Upper lobe of right lung (tissue), 1 donor: ENCODE measurements around the gene INSC. TPM values are rescaled to one million over a fixed set of nuclear protein-coding genes. Genes with fewer than 3 reads are reported as not detected.
"Not testable (repeated sequence)": the region's sequence is repeated elsewhere in the genome, so short reads cannot be mapped to it uniquely, and the experiment has no call there.

Experiments
- ATAC-seq: fragments of 200-7000 bp; cut with Tn5 transposase; one replicate; pipeline ENCODE4 v1.9.1; 2020; ENCODE audit warnings: mild to moderate bottlenecking, moderate library complexity
- DNase-seq: peaks from one replicate; pipeline ENCODE4 v3.0.0-alpha.2; 2020
- H3K27ac ChIP-seq: fragments of 200-600 bp; one replicate; pipeline ENCODE4 v1.8.0; 2022
- H3K27me3 ChIP-seq: fragments of 200-600 bp; one replicate; pipeline ENCODE4 v1.8.0; 2022; ENCODE audit warnings: mild to moderate bottlenecking
- H3K36me3 ChIP-seq: fragments of 200-600 bp; one replicate; pipeline ENCODE4 v1.8.0; 2022
- H3K4me1 ChIP-seq: fragments of 200-600 bp; one replicate; pipeline ENCODE4 v1.8.0; 2022
- H3K4me3 ChIP-seq: fragments of 200-600 bp; one replicate; pipeline ENCODE4 v1.8.0; 2022; ENCODE audit warnings: mild to moderate bottlenecking
- H3K9me3 ChIP-seq: fragments of 200-600 bp; one replicate; pipeline ENCODE4 v1.8.0; 2022
- intact Hi-C: fragments of 100-400 bp; cut with DNase I; formaldehyde crosslinking; loops from one replicate; pipeline ENCODE4 v1.11.0; 2022
- long read RNA-seq: library from polyadenylated mRNA; unstranded; transcript quantifications from one replicate; pipeline ENCODE4 v2.0.0, GENCODE V29; 2021
- total RNA-seq: library from RNA; stranded (reverse); fragmentation: NEBNext Ultra II Directional; extraction: Animal tissue kit (Norgen Biotek cat#: 25700); gene quantifications from one replicate; pipeline ENCODE4 v1.2.1, GENCODE V29; 2021
- TF ChIP-seq, protein P1 (sequence below): fragments of 200-600 bp; IDR thresholded peaks from one replicate; pipeline ENCODE4 v1.8.0; 2022; ENCODE audit warnings: antibody characterized with exemption
- donor health status: DM: no; HTN: yes; CAD: no; lungs with severe emphysema.

Gene INSC, protein sequence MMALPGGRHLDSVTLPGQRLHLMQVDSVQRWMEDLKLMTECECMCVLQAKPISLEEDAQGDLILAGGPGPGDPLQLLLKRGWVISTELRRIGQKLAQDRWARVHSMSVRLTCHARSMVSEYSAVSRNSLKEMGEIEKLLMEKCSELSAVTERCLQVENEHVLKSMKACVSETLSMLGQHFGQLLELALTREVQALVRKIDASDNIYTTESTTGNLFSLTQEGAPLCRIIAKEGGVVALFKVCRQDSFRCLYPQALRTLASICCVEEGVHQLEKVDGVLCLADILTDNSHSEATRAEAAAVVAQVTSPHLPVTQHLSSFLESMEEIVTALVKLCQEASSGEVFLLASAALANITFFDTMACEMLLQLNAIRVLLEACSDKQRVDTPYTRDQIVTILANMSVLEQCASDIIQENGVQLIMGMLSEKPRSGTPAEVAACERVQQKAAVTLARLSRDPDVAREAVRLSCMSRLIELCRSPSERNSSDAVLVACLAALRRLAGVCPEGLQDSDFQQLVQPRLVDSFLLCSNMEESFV
- total RNA-seq: 0.96 TPM
- long read RNA-seq, partial matches to known transcripts: 0 of 1 reads
- long read RNA-seq, other reads (novel, unspliced or antisense): 0 of 1 reads

GRCh38 chr11:15114501-15115475 lies at the start of gene INSC:
Gene INSC (plus strand): TSS chr11:15114923. CDS start chr11:15149175, 34,252 bp downstream.
- intact Hi-C loops: no loop called here
- Histone ChIP-seq H3K4me3 (no peak within 1 kb of the TSS), H3K4me1 (no peaks in the 10 kb centered on the region), H3K27ac (no peak within 1 kb of the TSS), H3K9me3 (no peaks in the 10 kb centered on the region), H3K36me3 (no peaks in the 10 kb centered on the region), H3K27me3 (peaks cover 20% of the 10 kb centered on the region)
- DNase-seq (no peak), ATAC-seq (peak; percentile 25)
- TF ChIP-seq, protein P1, sequence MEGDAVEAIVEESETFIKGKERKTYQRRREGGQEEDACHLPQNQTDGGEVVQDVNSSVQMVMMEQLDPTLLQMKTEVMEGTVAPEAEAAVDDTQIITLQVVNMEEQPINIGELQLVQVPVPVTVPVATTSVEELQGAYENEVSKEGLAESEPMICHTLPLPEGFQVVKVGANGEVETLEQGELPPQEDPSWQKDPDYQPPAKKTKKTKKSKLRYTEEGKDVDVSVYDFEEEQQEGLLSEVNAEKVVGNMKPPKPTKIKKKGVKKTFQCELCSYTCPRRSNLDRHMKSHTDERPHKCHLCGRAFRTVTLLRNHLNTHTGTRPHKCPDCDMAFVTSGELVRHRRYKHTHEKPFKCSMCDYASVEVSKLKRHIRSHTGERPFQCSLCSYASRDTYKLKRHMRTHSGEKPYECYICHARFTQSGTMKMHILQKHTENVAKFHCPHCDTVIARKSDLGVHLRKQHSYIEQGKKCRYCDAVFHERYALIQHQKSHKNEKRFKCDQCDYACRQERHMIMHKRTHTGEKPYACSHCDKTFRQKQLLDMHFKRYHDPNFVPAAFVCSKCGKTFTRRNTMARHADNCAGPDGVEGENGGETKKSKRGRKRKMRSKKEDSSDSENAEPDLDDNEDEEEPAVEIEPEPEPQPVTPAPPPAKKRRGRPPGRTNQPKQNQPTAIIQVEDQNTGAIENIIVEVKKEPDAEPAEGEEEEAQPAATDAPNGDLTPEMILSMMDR: no peak

DNA sequence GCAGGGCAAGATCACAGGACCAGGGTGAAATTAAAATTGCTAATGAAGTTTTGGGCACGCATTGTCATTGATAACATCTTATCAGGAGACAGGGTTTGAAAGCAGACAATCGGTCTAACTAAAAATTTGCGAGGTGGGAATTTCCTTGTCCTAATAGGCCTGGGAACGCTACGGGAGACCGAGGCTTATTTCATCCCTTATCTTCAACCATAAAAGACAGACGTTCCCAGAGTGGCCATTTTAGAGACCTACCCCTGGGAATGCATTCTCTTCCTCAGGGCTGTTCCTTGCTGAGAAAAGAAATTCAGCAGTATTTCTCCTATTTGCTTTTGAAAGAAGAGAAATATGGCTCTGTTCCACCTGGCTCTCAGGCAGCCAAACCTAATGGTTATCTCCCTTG lies 45.0 kb upstream of the INSC start:
- H3K9me3 ChIP-seq, ATAC-seq, H3K36me3 ChIP-seq, H3K27ac ChIP-seq, intact Hi-C loops, DNase-seq, H3K4me3 ChIP-seq: not testable (repeated sequence)
- Histone ChIP-seq H3K4me1 (peaks cover 13% of the 10 kb centered on the region), H3K27me3 (peaks cover 40% of the 10 kb centered on the region)

DNA sequence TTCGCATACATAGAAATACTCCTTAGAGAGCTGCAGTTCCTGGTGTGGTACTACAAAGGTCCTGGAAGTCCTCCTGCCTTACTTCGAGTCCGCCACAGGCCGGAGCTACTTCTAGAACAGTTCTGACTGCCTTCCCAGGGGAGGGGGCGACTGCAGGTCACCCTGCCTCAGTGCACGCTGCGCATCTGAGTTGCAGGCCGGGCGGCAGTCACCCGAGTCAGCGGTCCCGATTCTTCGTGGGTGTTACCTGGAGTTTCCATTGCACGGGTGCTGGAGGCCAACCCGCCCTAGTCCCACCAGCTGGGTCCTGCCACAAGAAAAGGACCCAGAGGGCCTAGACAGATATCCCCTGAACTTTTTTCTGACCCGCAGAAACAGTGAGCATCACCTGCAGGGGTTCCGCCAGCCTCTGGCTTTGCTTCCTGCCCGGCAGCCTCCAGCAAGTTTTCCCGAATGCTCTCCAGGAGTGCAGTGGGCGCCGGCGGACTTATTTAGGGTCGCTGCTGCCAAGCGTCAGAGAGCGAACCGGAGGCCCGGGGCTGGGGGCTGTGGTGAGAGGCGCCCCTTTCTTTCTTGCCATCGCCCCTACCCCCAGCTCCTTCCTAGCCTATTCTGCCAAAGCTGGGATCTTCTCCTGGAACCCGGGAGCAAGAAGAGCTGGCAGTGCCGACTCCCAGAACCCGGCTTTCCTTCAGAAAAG lies 43.0 kb upstream of the INSC start:
- DNase-seq (no peak), ATAC-seq (no peak)
- H3K4me1 ChIP-seq: peaks cover 13% of the 10 kb centered on the region
- no peak overlapping the region for H3K27ac ChIP-seq
- intact Hi-C loops: no loop called here
- H3K9me3 ChIP-seq: no peaks in the 10 kb centered on the region
- H3K36me3 ChIP-seq: no peaks in the 10 kb centered on the region
- peaks cover 50% of the 10 kb centered on the region for H3K27me3 ChIP-seq
- TF ChIP-seq, protein P1: no peak
- H3K4me3 ChIP-seq: no peak overlapping the region

DNA sequence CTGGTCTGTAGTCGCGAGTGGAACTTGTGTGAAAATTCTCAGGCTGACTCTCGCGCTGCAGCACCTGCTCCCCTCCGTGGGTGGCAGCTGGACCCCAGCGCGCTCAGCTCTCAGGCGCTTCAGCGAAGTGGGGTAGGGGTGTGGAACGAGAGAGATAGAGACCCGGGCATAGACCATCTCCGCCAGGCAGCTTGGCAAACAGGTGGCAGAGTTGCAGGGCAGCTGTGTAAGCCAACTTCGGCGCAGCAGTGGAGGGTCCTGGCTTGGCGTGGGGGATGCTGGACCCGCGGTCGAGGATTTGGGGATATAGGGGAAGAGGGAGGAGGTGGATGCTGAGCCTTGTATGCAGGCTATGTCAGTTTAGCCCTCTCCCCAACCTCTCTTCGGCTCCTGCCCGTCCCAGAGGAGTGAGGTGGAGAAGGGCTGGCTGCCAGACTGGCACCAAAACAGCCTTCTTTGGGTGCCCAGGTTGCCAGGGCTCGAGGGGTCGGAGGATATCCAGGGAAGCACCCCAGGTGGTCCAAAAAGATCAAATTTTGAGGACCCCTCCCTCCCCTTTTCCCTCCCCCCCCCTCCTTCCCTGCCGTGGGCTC lies 42.1 kb upstream of the INSC start:
- ATAC-seq: no peak
- no peak overlapping the region for H3K4me3 ChIP-seq
- H3K36me3 ChIP-seq: no peaks in the 10 kb centered on the region
- H3K27me3 ChIP-seq: peaks cover 50% of the 10 kb centered on the region
- TF ChIP-seq, protein P1: no peak
- peaks cover 13% of the 10 kb centered on the region for H3K4me1 ChIP-seq
- H3K9me3 ChIP-seq: no peaks in the 10 kb centered on the region
- intact Hi-C loops: no loop called here
- no peak overlapping the region for H3K27ac ChIP-seq
- no peak for DNase-seq

DNA sequence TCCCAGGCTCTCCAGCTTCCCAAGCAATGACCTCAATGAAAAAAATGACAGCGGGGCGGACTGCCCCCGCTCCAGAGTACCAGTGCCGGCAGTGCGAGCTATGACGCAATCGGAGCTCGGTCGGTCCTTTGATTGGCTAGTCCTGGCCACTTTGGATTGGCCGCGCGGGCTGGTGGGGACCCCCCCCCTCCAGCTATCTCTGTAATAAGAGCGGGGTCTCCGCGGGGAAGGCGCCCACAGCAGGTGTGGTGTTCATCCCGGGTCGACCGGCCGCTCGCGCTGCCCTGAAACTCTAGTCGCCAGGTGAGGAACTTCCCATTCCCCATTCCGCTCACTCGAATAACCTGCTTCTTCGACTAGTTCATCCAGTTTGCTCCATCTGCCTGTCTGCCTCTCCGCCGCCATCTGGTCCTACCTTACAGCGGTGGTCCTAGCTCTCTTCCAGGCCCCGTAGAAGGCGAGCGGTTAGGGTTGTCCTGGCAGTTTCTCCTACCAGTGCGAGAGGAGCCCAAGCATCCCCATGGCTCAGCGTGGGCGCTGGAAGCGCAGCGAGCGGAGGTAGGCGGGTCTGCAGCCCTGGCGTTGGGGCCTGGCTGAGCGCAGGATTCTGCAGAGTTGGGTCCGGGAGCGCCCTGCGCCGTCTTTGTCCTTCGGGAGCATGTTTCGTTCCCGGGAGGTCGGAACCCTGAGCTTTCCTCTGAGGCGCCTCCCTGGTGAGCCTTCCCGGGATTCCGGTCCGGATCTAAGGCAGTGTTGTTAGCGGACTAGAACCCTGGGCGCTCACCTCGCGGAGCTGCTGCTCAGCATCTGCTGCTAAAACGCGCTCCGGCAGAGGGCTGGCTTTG lies 41.1 kb upstream of the INSC start, which contains the start of gene CALCB:
CALCB (plus strand) TSS at position 233 of the 845 bp plus-strand sequence. CDS start 1,126 bp downstream, outside the sequence.
- intact Hi-C loops: no loop called here
- peak within 1 kb of the TSS; percentile 22 for H3K4me3 ChIP-seq
- peak; percentile 13 for ATAC-seq
- no peak for DNase-seq
- peaks cover 50% of the 10 kb centered on the region for H3K27me3 ChIP-seq
- H3K9me3 ChIP-seq: no peaks in the 10 kb centered on the region
- TF ChIP-seq, protein P1: no peak
- H3K27ac ChIP-seq: no peak within 1 kb of the TSS
- peaks cover 13% of the 10 kb centered on the region for H3K4me1 ChIP-seq
- no peaks in the 10 kb centered on the region for H3K36me3 ChIP-seq
